Activated CD4-positive, alpha-beta T cell treated with anti-CD3 and anti-CD28 coated beads, Interleukin-2, amount 10 ng/mL, durations not matched to agents 24 days and 14 days (primary cell): ENCODE results near the gene MMP13. TPM values are rescaled to one million over a fixed set of nuclear protein-coding genes. Genes with fewer than 3 reads are reported as not detected.
"Not testable (repeated sequence)": the region's sequence is repeated elsewhere in the genome, so short reads cannot be mapped to it uniquely, and the experiment has no call there.

Experiments used
- DNase-seq: peaks from one replicate; pipeline ENCODE4 v3.0.0; 2022
- H3K27ac Mint-ChIP-seq: one replicate; pipeline ENCODE4 v1.8.0; 2022; ENCODE audit warnings: mild to moderate bottlenecking, mixed read lengths
- H3K27me3 Mint-ChIP-seq: one replicate; pipeline ENCODE4 v1.8.0; 2022; ENCODE audit warnings: mixed read lengths
- H3K36me3 Mint-ChIP-seq: one replicate; pipeline ENCODE4 v1.8.0; 2022; ENCODE audit warnings: low read depth, mild to moderate bottlenecking, mixed read lengths
- H3K4me1 Mint-ChIP-seq: one replicate; pipeline ENCODE4 v1.8.0; 2021; ENCODE audit warnings: mixed read lengths
- H3K4me3 Mint-ChIP-seq: one replicate; pipeline ENCODE4 v1.8.0; 2022; ENCODE audit warnings: mild to moderate bottlenecking, moderate library complexity, mixed read lengths
- H3K9me3 Mint-ChIP-seq: one replicate; pipeline ENCODE4 v1.8.0; 2021; ENCODE audit warnings: mixed read lengths
- intact Hi-C: fragments of 100-400 bp; cut with micrococcal nuclease; formaldehyde crosslinking; loops from one replicate; pipeline ENCODE4 v1.15.1; 2023
- total RNA-seq: library from RNA; stranded (reverse); gene quantifications from 2 replicates; pipeline ENCODE4 v1.2.3, GENCODE V29; 2022

Gene MMP13
- total RNA-seq, 1 donor from 2014 or later: not detected

DNA sequence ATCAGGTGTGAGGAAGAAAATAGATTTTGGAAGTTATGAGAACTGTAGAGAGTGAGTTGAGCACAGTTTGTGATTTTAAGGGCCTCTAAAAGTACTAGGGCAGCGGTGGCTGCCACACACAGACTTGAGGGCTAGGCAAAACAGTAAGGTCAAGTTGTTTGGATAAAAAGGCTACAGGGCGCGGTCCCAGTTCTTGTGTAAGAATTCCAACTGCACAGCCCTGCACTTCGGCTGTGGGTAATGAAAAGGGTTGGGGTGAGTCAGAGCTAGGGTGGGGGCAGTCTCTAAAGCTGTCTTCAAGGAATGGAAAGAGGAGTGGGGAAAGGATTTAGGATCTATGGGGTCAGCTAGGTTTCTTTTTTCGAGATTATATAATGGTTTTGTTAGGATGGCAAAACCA is 49.7 kb downstream of the MMP13 start:
- DNase-seq, H3K27me3 Mint-ChIP-seq, H3K9me3 Mint-ChIP-seq, intact Hi-C loops, H3K27ac Mint-ChIP-seq, H3K36me3 Mint-ChIP-seq, H3K4me1 Mint-ChIP-seq, H3K4me3 Mint-ChIP-seq: not testable (repeated sequence)

DNA sequence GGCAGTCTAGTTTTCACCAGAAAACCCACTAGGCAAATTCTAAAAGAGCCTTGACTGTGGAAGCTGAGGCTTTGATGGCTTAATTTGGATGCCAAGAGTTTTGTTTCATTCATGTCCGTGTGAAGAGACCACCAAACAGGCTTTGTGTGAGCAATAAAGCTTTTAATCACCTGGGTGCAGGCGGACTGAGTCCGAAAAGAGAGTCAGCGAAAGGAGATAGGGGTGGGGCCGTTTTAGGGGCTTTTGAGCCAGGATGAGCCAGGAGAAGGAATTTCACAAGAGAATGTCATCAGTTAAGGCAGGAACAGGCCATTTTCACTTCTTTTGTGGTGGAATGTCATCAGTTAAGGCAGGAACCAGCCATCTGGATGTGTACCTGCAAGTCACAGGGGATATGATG is 51.6 kb downstream of the MMP13 start:
- intact Hi-C loops, H3K27ac Mint-ChIP-seq, H3K4me3 Mint-ChIP-seq, H3K9me3 Mint-ChIP-seq, DNase-seq, H3K27me3 Mint-ChIP-seq, H3K36me3 Mint-ChIP-seq, H3K4me1 Mint-ChIP-seq: not testable (repeated sequence)

GRCh38 chr11:102900346-102900745 is 55.2 kb downstream of the MMP13 start:
- H3K9me3 Mint-ChIP-seq: peaks cover 5% of the 10 kb centered on the region

More at GRCh38 chr11:102900346-102900745, 55.2 kb downstream of the MMP13 start:
- Mint-ChIP-seq H3K4me1 (no peaks in the 10 kb centered on the region), H3K27ac (no peak overlapping the region), H3K4me3 (no peak overlapping the region), H3K27me3 (peaks cover 5% of the 10 kb centered on the region), H3K36me3 (no peaks in the 10 kb centered on the region)
- intact Hi-C loops: no loop called here
- no peak for DNase-seq

Other genes starting within 250 kb of the MMP13 start
- not detected in 2 replicates for gene MMP27, start 250.0 kb downstream of the MMP13 start, total RNA-seq
- not detected in 2 replicates for gene MMP8, start 230.8 kb downstream of the MMP13 start, total RNA-seq
- 0.14 TPM in 1 of 2 replicates, not detected in the other for gene MMP10, start 175.1 kb downstream of the MMP13 start, total RNA-seq
- gene MMP1, start 157.6 kb downstream of the MMP13 start, total RNA-seq: not detected in 2 replicates
- not detected in 2 replicates for gene MMP3, start 112.1 kb downstream of the MMP13 start, total RNA-seq
- gene MMP12, start 80.8 kb downstream of the MMP13 start, total RNA-seq: not detected in 2 replicates
- gene DCUN1D5, start 136.4 kb upstream of the MMP13 start, total RNA-seq: 87.1 TPM in 2 replicates
- gene DYNC2H1, start 153.7 kb upstream of the MMP13 start, total RNA-seq: 0.30 and 0.64 TPM in 2 replicates